Measurements from ENCODE around the gene SASH3. TPM values are rescaled to one million over a fixed set of nuclear protein-coding genes. Genes with fewer than 3 reads are reported as not detected.

SASH3 gene
- total RNA-seq, 2 donors from 2014 or later: not detected

DNA sequence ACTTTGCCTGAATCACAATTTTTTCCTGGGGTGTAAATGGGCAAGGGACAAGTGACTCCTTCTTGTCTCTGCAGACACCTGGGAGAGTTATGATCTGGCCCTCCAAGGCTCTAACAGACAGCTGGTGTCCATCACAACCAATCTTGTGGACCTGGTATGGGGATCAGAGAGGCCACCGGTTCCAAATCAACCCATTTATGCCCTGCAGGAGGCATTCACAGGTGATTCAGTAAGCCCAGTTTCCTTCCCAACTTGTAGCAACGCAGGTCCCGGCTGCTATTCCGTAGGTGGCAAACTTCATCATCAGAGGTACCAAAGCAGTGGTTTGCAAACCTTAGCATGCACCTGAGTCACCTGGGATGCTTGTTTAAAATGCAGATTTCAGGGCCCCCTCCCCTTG lies 32.2 kb upstream of the SASH3 start:
- no peaks in the 10 kb centered on the region for H3K9me3 Mint-ChIP-seq
- no peak overlapping the region for H3K9ac ChIP-seq (ENCODE audit: extremely low read depth, low read length, poor library complexity, severe bottlenecking)
- no peaks in the 10 kb centered on the region for H3K9me3 ChIP-seq (ENCODE audit: control insufficient read depth, low read length)
- H3K27ac ChIP-seq (ENCODE audit: low read depth, low read length): no peak overlapping the region
- H3K27me3 ChIP-seq (ENCODE audit: control insufficient read depth, insufficient read depth, low read length, poor library complexity, severe bottlenecking): no peaks in the 10 kb centered on the region
- peak; percentile 52 for DNase-seq
- H3K36me3 Mint-ChIP-seq (ENCODE audit: low read depth): no peaks in the 10 kb centered on the region
- H3K36me3 ChIP-seq (ENCODE audit: control insufficient read depth, insufficient read depth, low read length): no peaks in the 10 kb centered on the region
- WGBS, 2 experiments (ENCODE audit: insufficient coverage in 1 of 2, insufficient read length in 1 of 2): 71 to 93% methylated on average over 3 to 4 of the region's 4 CpGs
- TF ChIP-seq, protein P1, sequence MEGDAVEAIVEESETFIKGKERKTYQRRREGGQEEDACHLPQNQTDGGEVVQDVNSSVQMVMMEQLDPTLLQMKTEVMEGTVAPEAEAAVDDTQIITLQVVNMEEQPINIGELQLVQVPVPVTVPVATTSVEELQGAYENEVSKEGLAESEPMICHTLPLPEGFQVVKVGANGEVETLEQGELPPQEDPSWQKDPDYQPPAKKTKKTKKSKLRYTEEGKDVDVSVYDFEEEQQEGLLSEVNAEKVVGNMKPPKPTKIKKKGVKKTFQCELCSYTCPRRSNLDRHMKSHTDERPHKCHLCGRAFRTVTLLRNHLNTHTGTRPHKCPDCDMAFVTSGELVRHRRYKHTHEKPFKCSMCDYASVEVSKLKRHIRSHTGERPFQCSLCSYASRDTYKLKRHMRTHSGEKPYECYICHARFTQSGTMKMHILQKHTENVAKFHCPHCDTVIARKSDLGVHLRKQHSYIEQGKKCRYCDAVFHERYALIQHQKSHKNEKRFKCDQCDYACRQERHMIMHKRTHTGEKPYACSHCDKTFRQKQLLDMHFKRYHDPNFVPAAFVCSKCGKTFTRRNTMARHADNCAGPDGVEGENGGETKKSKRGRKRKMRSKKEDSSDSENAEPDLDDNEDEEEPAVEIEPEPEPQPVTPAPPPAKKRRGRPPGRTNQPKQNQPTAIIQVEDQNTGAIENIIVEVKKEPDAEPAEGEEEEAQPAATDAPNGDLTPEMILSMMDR (conservative IDR thresholded peaks at IDR 0.05): no peak
- no peaks in the 10 kb centered on the region for H3K4me1 ChIP-seq (ENCODE audit: control insufficient read depth, insufficient read depth, low read length)
- H3K4me3 Mint-ChIP-seq: no peak overlapping the region
- no peak overlapping the region for H3K4me3 ChIP-seq (ENCODE audit: low read length)
- H3K27ac Mint-ChIP-seq: no peak overlapping the region
- H3K27me3 Mint-ChIP-seq (ENCODE audit: insufficient read depth): peaks cover 6% of the 10 kb centered on the region
- H3K4me1 Mint-ChIP-seq: peaks cover 4% of the 10 kb centered on the region

DNA sequence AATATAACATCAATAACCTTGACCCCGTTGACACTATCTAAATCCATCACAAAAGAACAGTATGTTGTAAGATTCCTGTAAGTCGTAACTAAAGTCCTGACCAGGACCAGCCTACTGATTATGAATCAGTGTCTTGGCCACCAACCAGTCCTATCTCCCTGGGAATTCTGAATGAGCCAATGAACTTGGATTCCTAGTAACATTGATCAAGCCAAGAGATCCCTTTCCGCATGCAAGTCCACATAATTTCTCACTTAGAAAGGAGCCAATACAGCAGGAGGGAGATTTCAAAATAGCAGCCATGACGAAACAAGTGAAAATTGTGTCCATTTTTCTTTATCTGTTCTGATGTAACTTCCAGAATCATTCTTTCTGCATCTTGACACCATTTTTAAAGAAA lies 31.4 kb upstream of the SASH3 start:
- TF ChIP-seq, protein P1 (conservative IDR thresholded peaks at IDR 0.05): no peak
- H3K27me3 ChIP-seq (ENCODE audit: control insufficient read depth, insufficient read depth, low read length, poor library complexity, severe bottlenecking): no peaks in the 10 kb centered on the region
- Mint-ChIP-seq H3K27ac (no peak overlapping the region), H3K27me3 (ENCODE audit: insufficient read depth) (peaks cover 6% of the 10 kb centered on the region), H3K4me1 (peaks cover 4% of the 10 kb centered on the region), H3K4me3 (no peak overlapping the region), H3K9me3 (no peaks in the 10 kb centered on the region), H3K36me3 (ENCODE audit: low read depth) (no peaks in the 10 kb centered on the region)
- H3K36me3 ChIP-seq (ENCODE audit: control insufficient read depth, insufficient read depth, low read length): no peaks in the 10 kb centered on the region
- H3K4me1 ChIP-seq (ENCODE audit: control insufficient read depth, insufficient read depth, low read length): no peaks in the 10 kb centered on the region
- DNase-seq: no peak
- no peak overlapping the region for H3K4me3 ChIP-seq (ENCODE audit: low read length)
- no peak overlapping the region for H3K9ac ChIP-seq (ENCODE audit: extremely low read depth, low read length, poor library complexity, severe bottlenecking)
- no peaks in the 10 kb centered on the region for H3K9me3 ChIP-seq (ENCODE audit: control insufficient read depth, low read length)
- WGBS, 2 experiments (ENCODE audit: insufficient coverage in 1 of 2, insufficient read length in 1 of 2): 92% methylated on average over 2 to 4 of the region's 4 CpGs
- H3K27ac ChIP-seq (ENCODE audit: low read depth, low read length): no peak overlapping the region

DNA sequence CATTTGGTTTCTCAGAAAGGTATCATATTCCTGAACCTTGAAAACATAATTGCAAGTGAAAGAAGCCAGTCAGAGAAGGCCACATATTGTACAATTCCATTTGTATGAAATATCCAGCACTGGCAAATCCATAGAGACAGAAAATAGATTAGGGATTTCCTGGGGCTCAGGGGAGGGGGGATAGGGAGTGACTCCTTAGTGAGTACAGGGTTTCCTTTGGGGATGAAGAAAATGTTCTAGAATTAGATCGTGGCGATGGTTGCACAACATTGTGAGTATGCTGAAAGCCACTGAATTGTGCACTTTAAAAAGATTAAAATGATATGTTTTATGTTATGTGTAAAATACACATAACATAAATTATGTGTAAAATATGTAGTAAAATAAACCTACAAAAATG lies 30.7 kb upstream of the SASH3 start:
- no peak for DNase-seq

More for the DNA sequence above, 30.7 kb upstream of the SASH3 start:
- Mint-ChIP-seq H3K4me3 (no peak overlapping the region), H3K27ac (no peak overlapping the region), H3K9me3 (peaks cover 1% of the 10 kb centered on the region), H3K36me3 (ENCODE audit: low read depth) (no peaks in the 10 kb centered on the region), H3K4me1 (peaks cover 4% of the 10 kb centered on the region), H3K27me3 (ENCODE audit: insufficient read depth) (peaks cover 2% of the 10 kb centered on the region)
- H3K9ac ChIP-seq (ENCODE audit: extremely low read depth, low read length, poor library complexity, severe bottlenecking): no peak overlapping the region
- no peaks in the 10 kb centered on the region for H3K27me3 ChIP-seq (ENCODE audit: control insufficient read depth, insufficient read depth, low read length, poor library complexity, severe bottlenecking)
- TF ChIP-seq, protein P1 (conservative IDR thresholded peaks at IDR 0.05): no peak
- H3K9me3 ChIP-seq (ENCODE audit: control insufficient read depth, low read length): no peaks in the 10 kb centered on the region
- no peak overlapping the region for H3K4me3 ChIP-seq (ENCODE audit: low read length)
- H3K4me1 ChIP-seq (ENCODE audit: control insufficient read depth, insufficient read depth, low read length): no peaks in the 10 kb centered on the region
- no peak overlapping the region for H3K27ac ChIP-seq (ENCODE audit: low read depth, low read length)
- no peaks in the 10 kb centered on the region for H3K36me3 ChIP-seq (ENCODE audit: control insufficient read depth, insufficient read depth, low read length)
- 100% methylated on average over 2 of the region's 2 CpGs; no CpG with 5 or more reads in 1 of the 2 experiments for WGBS, 2 experiments (ENCODE audit: insufficient coverage in 1 of 2, insufficient read length in 1 of 2)
